Superior temporal gyrus (tissue), 1 donor: ENCODE data around the gene PATL1.

ENCODE experiments used
- DNase-seq: peaks from one replicate; pipeline ENCODE4 v3.0.0-alpha.2; 2016; ENCODE audit errors: extremely low spot score

Gene PATL1

DNA sequence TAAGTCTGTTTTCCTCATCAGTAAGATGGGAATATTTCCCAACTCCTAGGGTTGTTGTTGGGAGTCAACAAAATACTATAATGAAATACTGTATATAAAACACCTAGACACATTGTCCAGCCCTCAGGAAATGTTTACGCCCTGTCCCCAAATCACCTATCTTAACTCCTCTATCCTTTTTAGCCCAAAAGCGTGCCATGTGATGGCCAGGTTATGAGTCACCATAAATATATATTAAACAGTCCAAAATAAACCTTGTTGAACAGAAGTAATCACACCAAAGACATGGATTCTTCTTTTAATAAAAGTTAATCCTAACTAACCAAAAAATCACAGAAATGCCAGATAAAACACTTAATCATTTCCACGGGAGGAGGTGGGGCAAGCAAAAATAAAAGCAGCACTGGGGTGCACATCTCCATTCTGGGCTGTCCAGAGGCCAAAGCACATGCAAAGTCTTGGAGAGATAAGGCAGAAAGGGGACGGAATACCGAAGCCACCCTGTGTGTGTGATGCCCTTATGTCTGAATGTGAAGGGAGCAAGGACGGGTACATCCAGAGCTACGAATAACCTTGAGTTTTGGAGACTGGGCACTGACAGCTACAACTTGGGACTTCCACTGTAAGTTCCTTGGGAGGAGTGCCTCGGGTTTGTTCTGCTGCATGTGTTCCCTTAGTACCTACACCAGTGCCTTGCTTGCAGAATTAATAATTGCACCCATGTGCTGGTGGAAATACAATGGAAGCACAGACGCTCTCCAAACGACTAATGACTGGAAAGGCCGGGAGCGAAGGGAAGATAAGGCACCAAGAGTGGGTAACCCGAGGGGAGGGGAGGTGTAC, 54.3 kb downstream of the PATL1 start:
- no peak for DNase-seq

DNA sequence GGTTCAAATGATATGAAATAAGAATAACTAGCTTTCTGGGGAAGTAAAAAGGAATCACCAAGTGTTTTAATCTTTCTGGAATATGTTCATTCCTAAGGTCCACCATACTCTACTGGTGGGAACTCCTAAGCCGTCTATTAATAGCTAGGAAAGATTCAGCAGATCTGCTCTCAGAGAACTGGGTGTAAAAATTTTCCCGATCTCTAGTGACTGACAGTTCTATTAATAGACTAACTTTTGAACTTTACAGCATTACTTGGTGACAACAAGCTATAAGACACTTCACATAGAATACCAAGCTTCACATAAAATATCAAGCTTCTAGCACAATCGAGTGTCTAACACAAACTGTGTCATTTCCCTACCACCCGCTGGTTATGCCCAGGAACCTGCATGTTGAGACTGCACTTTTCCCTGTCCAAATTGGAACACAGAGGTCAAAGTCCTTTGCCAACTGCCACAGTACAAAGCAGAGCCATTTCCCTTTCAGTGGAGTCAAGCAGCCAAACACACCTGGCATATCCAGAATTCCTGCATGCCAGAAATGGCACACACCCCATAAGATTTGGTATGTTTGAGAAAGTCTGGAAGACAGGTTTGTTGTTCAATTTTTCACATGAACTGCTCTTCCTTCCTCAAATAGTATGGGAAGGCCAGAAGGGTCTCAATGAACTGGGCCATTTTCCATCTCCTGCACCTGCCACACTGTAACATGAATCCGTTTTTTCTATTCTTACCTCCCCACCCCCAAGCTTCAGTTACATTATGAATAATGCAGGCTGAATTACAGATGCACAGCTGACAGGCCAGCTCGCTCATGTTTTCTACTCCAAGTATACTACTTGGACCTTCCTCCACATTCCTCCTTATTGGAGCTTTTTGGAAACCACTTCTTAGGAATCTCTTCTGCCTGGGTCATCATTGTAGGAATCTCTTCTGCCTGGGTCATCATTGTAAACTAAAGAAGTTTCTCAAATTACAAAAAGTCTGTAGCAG, 57.0 kb downstream of the PATL1 start:
- no peak for DNase-seq

DNA sequence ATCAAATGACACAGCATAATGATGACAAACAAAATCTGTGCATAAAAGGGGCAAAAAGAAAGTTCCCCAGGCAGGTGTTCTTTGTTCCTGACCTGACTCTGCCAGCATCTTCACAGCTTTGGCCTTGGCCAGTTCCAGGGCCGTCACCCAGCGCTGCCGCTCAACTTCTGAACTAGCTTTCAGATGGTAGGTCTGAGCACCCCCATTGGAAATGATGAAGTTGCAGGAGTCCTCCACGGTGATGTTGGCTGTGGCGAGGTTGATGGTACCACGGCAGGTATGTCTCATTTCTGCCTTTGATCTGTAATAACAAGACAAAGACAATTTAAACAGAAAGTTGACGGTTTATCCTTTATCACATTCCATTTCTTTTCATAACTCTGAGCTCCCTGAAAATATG, 58.5 kb downstream of the PATL1 start:
- DNase-seq: no peak

DNA sequence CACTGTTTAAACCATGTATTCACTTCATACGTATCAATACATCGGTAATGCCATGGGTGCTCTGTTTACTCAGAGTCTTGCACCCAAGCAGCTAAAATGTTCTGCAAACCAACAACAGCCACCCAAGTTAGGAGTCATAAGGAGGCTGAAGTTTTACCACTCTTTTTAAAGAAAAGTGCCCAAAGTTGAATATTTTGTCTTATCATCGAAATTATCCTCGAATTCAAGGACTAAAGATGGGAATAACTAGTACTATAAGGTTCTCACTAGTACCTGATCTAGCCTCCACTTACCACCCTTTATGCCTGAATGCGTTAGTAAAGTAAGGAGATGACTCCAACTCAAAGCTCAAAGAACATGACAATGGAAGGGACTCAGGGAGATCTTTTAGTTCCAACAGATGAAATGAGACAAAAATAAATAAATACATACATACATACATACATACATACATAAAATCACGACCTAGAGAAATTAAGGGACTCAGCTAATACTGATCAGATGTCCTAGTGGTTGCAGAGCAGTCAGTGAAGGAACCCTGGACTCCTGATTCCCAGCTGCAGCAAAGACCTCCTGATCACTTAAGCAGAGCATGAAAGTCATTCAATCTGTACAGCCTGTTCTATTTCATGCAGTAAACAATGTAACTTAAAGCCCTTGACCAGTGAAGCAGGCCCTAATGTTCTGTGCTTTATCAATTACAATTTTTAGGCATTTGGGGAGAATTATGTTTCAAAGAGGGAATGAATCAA, 61.0 kb downstream of the PATL1 start:
- DNase-seq: no peak

DNA sequence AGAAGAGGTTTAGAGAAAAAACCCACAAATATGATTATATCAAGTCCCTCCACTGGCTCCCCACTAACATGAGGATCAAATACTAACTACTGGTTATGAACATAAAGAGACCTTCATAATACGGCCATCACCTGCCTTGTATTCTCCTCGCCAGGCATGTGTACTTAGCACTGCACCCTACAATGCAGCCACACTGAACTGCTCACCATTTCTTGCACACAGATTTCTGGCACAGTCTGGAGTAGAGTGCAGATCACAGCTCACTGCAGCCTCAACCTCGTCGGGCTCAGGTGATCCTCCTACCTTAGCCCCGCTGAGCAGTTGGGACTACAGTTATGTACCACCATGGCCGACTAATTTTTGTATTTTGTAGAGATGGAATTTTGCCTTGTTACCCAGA, 66.4 kb downstream of the PATL1 start:
- no peak for DNase-seq

DNA sequence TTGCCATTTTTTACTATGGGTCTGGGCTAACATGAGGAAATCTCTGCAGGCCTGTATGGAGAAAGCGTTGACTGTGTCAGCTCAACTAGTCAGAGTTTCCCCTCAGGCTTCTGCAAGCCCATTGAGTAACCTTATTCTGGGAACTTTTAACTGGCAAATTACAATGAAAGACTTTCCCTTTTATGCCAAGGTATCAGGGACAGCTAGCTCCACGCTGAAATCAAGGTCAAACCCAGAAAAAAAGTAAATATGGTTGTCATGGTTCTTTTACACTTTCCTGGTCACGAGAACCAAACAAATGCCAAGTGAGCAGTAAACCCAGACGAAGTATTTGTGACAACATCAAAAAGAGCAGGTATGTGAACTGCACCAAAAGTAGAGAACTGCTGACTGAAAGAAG, 67.0 kb downstream of the PATL1 start:
- no peak for DNase-seq

DNA sequence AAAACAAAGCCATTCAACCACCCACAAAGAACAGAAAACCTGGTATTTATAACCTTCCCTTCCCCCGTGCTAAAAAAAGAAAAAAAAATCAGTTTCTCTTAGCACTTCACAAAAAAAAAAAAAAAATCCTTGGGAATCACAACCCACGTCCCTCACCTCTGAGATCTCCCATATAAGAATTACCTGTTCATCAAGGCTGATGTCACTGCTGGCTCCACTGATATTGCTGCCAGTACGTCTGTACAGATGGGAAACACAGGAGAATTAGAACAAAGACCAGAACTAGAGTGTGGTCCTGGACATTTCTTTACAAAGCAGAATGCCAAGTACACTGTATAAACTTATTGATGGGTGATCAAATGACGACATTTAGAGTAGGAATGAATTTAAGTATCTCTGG, 68.2 kb downstream of the PATL1 start:
- DNase-seq: no peak

DNA sequence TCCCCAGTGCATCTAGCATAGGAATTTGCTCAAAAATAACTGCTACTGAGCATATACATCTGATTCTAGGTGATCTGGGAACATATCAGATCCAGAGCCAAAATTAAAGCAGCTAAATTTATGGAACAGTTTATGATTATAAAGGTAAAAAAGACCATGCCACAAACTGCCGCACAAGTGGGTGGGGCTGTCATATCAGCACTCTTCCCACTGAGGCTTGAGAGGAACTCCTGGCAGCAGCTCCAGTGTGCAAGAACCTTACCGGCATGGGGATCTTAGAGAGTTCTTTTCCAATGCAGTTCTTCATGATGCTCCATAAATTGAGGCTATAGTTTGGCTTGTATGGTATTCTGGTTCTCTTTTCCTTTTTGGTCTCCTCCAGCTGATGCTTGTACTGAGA, 68.6 kb downstream of the PATL1 start:
- DNase-seq: peak; percentile 20

DNA sequence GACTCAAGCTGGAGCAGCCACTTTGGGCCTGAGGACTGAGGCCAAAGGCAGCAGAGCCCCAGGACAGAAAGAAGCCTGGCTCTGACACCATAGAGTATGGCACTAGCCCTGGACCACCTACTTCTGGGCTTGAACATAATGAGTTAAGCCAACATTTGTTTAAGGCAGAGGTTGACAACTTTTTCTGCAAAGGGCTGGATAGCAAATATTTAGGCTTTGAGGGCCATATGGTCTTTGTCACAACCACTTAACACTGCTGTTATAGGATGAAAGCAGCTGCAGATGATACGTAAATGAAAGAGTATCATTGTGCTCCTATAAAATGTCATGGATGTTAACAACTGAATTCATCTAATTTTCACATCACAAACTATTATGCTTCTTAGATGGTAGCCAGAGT, 69.9 kb downstream of the PATL1 start:
- no peak for DNase-seq
